Measurements from ENCODE around the gene MEIG1.
"Not testable (repeated sequence)": the region's sequence is repeated elsewhere in the genome, so short reads cannot be mapped to it uniquely, and the experiment has no call there.

MEIG1 gene, protein sequence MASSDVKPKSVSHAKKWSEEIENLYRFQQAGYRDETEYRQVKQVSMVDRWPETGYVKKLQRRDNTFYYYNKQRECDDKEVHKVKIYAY

DNA sequence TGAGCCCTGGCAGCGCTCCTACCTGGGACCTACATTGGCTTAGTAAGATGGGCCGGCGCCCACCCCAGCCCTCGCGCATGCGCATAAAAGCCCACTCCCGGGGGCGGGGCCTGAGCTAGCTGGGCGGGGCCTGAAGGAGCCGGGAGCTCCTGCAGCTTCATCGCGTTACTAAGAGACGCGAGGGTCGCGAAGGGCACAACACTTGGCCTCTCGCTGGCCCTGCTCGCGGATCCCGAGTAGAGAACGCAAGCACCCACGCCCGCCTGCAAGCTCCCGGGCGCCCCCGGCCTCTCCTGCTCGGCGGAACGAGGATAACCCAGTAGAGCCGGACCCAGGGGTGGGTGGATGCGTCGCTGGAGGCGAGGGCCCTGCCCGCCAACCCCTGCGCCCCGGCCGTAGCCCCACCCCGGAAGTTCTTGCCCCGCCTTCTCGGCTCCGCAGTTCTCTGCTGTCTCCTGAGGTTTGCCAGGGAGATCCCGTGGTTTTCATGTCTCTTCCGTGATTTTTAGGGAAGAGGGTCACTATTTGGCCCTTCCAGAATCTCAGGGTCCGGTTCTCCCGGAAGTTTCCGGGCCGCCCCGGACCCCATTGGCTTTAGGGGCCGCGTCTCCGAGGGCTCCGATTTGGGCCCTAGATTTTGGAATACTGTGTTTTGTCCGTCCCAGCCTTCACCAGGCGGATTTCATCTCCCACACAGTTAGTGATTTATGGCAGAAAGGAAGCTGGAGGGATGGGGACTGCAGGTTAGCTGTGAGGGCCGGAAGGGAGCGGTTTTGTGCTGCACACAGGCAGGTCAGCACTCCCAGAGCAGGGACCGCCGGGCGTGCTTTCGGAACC lies at the start of gene MEIG1:
Gene MEIG1 (plus strand): TSS at position 168 of the 837 bp plus-strand sequence. CDS start 7,081 bp downstream, outside the sequence.
- peak; percentile 66 to 100 (median 98) for DNase-seq

DNA sequence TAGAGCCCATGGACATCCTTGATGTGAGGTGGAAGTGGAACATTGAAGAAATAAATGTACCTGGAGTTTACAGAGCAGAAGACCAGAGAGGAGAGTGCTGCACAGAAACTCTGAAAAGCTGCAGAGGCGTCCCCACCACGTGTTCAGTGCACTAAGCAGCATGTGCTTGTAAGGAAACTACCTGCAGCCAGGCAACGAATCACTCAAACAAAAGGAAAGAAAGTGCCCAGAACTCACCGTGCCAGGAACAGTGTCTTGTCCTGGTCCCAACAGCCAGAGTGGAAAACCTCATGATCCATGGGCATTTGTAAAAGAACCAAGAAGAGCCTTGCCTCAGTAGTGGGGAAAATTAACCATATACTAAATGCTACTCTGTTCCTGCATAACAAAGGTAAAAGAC lies 48.2 kb upstream of the MEIG1 start:
- DNase-seq = no peak

DNA sequence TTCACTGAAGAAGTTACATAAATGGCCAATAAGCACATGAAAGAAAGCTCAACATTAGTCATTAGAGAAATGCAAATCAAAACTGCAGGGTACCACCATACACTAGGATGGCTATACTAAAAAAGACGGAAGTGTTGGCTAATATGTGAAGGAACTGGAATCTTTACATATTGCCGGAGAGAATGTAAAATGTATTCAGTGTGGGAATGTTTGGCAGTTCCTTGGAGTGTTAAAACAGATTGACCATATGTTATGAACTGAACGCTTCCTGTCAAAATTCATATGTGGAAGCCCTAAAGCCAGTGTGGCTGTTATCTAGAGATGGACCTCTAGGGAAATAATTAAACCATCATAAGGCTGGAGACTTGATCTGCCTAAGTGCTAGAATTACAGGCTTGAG lies 47.4 kb upstream of the MEIG1 start:
- DNase-seq = no peak

DNA sequence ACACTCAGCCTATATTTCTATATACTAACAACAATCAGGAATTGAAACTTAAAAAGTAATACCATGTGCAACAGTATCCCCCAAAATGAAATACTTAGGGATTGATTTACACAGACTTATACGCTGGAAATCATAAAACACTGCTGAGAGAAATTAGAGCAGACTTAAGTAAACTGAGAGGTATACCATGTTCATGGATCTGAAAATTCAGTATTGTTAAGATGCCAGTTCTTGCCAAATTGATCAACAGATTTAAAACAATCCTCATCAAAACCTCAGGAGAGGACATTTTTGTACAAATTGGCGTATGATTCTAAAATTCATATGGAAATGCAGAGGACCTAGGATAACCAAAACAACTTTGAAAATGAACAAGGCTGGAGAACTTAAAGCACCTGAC lies 42.6 kb upstream of the MEIG1 start:
- DNase-seq = no peak

DNA sequence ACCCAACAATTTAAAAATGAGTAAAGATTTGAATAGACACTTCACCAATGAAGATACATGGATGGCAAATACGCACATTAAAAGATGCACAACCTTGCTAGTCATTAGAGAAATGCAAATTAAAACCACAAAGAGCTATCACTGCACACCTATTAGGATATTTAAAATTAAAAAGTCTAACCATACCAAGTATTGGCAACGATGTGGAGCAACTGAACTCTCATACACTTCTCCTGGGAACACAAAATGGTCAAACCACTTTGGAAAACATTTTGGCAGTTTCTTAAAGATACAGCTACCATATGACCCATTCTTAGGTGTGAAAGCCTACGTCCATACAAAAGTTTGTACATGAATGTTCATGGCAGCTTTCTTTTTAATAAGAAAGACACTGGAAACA lies 41.4 kb upstream of the MEIG1 start:
- no peak for DNase-seq

DNA sequence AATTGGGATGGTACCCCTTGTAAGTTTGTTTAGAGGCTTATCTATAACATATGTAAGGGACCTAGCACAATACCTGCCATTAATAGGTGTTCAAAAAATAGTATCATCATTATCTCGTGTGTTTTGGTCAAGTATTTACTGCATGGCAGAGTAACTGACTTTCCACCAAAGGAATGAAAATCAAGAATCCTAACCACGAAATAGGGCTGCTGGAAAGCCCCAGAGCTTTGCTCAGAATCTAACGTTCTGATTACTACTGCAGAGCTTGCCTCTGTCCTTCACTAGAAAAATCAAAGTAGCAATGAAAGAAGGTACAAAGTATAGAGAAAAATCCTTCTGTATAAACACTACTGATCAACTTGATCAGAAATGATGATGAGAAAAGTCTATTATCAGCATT lies 40.2 kb upstream of the MEIG1 start:
- DNase-seq = no peak

DNA sequence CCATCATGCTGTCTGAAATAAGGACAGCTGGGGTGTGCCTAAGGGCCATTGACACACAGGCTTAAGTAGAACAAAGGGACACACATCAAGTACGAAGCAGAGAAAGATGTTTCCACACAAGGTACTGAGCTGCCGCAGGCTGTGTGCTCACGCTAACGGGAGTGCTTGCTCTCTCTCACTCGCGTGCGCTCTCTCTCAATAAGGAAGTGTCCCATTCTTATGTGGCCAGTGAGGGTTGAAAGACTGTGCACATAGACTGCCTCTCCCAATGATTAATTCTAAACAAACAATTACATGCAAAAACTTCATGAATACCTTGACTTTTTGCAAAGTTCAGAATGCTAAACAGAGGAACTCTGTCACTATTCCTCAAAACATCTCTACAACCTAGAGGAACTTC lies 35.2 kb upstream of the MEIG1 start:
- DNase-seq = no peak

DNA sequence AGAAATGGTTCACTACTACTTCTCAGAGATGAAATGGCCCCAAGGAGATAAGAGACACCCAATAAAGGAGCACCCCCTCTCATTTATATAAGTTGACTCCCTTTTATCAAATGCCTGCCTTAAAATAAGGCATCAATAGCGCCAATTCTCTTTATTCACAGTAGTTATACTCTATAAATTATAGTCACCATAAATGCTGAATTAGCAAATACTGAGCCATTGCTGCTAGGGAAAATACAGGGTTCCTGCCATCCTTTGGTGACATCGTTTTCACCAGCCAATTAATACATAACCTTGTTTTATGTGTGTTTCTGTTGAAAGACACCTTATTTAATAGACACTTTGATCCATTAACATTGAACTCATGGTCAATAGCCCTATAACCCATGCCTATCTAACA lies 33.9 kb upstream of the MEIG1 start:
- no peak for DNase-seq

DNA sequence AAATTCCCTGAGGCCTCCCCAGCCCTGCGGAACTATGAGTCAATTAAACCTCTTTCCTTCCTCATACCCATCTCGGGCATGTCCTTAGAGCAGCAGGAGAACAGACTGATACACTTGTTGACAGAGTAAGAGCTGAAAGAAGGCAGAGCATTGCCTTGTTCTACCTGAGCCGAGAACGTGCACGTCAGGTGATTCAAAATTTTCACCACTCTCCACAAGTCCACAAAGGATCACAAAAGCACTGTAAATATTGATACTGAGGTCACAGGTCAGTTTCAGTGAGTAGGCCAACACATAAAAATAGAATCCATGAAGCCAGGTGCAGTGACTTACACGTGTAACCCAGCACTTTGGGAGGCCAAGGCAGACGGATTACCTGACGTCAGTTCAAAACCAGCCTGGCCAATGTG lies 33.1 kb upstream of the MEIG1 start:
- no peak for DNase-seq

DNA sequence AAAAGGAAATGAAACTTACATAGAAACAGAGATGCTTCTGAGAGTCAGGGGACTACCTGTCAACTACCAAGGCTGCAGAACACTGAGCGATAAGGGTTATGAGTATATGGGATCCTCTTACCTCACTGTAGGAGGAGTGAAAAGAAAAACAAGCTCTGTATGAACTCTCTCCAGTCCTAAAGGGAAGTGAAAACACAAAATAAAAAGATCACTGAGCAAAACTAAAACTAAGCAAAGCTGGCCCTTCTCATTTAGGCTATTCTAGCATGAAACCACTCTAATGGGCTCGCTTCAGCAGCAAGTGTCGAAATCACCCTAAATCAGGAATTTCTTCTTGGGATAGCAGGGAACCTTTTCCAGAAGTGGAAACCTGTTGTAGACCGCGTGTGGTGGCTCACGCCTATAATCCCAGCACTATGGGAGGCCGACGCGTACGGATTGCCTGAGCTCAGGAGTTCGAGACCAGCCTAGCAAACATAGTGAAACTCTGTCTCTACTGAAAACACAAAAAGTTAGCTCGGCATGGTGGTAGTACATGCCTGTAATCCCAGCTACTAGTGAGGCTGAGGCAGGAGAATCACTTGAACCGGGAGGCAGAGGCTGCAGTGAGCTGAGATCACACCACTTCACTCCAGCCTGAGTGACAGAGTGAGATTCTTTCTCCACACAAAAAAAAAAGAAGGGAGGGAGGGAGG lies 32.3 kb upstream of the MEIG1 start:
- no peak for DNase-seq

DNA sequence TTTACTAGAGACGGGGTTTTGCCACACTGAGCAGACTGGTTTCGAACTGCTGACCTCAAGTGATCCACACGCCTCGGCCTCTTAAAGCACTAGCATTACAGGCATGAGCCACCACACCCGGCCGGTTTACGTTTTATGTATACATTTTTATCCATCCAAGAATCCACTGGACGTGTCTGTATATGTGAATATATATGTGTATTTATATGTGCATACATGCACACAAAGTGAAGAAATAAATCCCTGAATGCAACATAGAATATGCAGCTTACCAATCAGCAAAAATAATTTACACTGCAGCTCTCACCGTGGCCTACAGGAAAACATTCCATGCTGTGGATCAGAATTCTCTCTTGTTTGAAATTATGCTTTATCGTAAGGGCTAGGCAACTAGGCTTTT lies 28.6 kb upstream of the MEIG1 start:
- no peak for DNase-seq

DNA sequence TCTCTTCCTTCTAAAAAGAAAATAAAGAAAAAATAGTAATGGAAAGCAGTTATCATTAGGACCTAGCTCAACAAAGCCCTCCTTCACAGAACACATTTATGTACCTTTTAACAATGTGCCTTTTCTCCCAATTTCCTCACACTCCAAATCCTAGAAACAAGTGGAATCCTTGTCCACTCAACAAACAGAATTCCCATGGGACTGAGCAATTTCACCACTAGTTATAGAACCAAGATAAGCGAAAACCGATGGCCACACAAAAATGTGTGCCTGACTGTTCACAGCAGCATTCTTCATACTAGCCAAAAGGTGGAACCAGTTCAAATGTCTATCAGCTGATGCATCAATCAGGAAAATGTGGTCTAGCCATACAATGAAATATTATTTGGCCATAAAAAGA lies 22.6 kb upstream of the MEIG1 start:
- DNase-seq = no peak

DNA sequence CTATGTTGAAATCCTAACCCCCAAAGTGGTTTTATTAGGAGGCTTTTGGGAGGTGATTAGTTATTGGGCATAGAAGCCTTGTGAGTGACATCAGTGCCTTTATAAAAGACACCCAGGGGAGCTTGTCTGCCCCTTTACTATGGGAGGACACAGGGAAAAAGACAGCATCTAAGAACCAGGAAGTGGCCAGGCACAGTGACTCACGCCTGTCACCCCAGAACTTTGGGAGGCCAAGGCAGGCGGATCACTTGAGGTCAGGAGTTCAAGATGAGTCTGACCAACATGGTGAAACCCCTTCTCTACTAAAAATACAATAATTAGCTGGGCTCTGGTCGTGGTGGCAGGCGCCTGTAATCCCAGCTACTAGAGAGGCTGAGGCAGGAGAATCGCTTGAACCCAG lies 20.2 kb upstream of the MEIG1 start:
- DNase-seq = not testable (repeated sequence)

DNA sequence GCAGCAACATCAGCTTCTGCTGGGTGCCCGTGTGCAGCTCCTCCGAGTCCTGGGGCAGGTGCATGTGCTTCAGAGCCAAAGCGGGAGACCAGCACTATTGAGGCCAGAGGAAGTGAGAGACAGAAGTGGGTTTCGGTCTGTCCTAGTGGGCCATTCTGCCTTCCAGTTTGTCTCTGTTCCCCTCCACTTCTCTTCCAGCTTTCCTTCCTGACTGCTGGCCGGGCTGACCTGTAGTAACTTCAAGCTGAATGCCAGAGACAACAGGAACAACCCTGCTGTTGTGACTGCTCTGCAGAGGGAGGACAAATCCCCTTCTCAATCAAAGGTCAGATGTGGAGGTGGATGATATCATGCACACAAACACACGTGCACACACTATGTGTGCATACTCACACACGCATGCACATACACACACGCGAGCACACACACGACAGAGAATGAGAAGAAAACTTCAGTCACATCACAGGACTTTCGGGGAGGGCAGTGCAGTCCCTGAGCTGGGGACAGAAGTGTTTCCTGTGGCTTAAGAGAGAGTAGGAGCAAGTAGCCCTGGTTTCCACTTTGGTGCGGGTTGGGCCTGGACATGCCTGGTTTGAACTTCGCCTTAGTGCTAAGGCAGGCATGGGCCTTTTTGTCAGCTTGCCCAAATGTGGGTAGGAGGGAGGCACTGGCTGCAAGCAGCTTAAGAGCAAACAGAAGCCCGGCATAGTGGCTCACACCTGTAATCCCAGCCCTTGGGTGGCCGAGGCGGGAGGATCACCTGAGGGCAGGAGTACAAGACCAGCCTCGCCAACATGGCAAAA lies 16.8 kb upstream of the MEIG1 start:
- not testable (repeated sequence) for DNase-seq

DNA sequence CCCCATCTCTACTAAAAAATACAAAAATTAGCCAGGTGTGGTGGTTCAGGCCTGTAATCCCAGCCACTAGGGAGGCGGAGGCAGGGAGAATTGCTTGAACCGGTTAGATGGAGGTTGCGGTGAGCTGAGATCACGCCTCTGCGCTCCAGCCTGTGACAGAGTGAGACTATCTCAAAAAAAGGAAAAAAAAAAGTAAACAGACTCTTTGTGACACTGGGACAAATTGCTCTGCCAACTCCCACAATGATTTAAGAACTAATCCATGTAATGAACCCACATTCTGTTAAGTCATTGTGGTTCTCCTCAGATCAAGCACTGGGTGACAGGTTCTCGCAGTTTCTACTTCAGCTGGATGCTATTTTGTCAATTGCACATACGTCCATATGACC lies 16.2 kb upstream of the MEIG1 start:
- DNase-seq = not testable (repeated sequence)

DNA sequence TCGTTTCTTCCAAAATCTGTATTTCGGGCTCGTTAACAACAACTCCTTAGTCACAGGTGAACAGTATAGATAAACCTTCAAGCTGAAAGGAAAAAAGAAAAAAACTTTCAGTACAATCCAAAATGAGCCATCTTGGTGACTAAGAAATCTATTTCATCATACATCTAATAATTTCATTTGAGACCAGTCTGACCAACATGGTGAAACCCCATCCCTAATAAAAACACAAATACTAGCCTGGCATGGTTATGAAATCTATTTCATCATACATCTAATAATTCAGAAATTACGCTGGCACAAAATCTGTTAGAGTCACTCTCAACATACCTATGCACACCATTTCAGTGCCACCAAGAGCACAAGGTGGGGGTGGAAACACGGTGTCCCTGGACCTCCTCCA lies 14.1 kb upstream of the MEIG1 start:
- DNase-seq = no peak

DNA sequence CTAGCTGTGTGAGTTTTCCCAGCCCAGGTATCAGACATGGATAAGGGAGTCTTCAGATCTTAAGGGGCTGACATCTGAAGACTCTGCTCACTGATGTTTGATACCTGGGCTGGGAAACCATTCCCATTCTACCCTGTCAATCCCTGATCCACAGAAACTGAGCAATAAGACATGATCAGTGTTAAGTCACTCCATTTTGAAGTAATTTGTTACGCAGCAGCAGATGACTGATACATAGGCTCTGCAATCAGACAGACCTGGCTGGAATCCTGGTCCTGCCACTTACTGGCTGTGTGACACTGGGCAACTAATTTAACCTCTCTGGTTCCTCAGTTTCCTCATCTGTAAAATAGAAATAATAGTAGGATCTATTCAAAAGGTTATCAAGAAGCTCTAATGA lies 11.9 kb upstream of the MEIG1 start:
- no peak for DNase-seq

DNA sequence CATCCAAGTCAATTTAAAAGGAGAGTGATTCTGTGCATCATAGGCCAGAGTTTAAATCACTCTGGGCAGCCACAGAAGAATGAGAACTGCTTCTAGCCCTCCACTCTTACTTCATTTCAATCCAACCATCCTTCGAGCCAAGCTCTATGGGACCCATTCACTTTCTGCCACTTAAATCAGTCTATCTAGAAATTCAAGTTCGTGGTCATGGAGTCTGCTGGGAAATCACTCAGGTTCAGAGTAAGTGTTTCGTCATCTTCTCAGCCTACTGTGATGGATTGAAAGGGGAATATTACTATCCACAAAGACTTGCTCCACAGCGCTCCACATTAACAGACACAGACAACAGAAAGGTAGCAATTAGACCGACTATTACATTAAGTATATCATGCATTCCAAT lies 9.9 kb upstream of the MEIG1 start:
- no peak for DNase-seq

DNA sequence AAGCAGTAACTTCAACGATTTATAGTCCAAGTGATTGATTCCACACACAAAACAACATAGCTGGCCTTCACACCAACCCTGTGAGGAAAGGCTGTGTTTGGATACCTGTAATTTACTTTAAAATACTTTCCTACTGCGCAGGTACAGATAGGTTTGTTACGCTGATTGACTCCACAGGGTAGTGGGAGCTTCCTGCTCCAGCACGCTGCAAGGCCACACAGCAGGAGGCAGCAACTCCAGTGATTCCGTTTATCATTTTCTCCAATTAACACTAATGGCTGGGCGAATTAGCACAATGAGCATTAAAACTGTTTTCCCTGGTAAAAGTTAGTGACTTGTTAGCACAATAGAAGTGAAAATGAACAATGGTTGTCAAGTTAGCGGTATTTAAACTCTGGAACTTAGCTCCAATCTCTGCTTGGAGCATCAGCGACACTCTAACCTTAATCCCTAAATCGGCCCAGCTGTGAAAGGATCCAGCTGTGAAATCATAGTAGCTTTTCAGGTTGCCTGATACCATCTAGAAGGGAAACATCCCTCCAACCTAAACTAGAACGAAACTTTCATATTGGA lies 6.3 kb upstream of the MEIG1 start:
- DNase-seq = no peak

DNA sequence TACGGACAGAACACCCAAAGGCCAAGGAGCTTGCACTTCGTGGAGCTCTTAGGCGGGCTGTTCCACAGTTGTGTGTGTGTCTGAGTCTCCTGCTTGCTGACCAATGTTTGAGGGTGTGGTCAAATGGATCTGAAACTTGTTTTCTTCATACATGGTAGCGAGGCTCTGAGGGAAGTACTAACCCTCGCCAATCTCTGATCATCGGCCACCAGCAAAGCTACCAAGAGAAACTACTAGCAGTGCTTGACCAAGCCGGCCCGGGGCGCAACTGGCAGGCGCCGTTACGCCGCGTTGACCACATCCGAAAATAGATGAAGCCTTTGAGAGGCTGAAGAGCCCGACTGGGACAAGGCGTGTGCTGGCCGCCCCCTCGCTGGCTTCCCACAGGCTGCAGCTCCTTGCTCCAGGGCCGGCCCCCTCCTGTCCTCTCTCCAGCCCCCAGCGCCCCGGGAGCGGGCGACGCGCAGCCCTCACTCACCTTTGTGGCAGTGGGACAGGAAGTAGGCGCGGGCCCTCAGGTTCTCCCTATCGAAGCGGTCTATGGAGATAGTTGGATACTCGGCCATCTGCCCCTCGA lies 5.7 kb upstream of the MEIG1 start:
- peak in 3 of 14 donors; percentile 47 to 61 (median 60) for DNase-seq

DNA sequence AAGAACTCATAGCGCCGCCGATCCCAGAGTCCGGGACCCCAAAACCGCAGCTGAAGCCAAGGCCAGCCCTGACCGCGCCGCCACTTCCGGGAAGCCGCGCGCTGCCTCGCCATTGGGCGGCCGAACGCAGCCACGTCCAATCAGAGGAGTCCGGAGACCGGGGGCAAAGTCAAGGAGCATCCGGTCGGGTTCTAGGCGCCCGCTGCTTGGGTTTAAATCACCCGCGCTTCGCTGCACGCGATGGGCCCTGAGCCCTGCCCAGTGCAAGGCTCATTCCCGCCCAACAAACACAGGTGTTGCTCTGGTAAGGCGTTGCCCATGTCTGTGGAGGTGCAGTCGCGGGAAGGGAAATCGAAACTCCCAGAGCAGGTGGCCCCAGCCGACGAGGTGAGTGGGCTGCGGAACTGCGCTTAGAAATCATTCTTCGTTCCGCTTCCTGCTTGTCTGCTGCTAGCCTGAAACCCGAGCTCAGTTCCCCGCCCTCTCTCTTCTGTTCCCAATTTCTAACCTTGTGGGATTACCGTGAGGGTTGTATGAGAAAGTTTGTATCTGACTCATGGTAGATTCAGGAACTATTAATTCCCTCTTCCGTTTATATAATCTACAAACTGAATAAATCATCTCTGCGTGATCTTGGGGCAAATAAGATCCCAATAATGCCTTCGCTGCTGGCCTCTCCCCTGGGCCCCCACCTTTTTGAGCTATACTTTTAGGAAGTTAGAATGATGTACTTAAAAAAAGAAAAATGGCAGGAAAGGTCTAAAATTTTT lies 5.0 kb upstream of the MEIG1 start, which contains the start of gene DCLRE1C:
Gene DCLRE1C (minus strand): TSS at position 96 of the 770 bp plus-strand sequence. CDS start 86 bp downstream, at position 10.
- DNase-seq = peak; percentile 65 to 92 (median 86)

Data from C1 segment of cervical spinal cord (tissue), 14 donors.